Activated CD8-positive, alpha-beta memory T cell treated with anti-CD3 and anti-CD28 coated beads, Interleukin-2, amount 50 U/mL, for 1 hour (primary cell): ENCODE data around the gene TOR1AIP2.
"Not testable (repeated sequence)": the region's sequence is repeated elsewhere in the genome, so short reads cannot be mapped to it uniquely, and the experiment has no call there.

Source experiments
- DNase-seq: peaks from one replicate; pipeline ENCODE4 v3.0.0-alpha.2; 2020; ENCODE audit errors: extremely low read depth

TOR1AIP2 gene

DNA sequence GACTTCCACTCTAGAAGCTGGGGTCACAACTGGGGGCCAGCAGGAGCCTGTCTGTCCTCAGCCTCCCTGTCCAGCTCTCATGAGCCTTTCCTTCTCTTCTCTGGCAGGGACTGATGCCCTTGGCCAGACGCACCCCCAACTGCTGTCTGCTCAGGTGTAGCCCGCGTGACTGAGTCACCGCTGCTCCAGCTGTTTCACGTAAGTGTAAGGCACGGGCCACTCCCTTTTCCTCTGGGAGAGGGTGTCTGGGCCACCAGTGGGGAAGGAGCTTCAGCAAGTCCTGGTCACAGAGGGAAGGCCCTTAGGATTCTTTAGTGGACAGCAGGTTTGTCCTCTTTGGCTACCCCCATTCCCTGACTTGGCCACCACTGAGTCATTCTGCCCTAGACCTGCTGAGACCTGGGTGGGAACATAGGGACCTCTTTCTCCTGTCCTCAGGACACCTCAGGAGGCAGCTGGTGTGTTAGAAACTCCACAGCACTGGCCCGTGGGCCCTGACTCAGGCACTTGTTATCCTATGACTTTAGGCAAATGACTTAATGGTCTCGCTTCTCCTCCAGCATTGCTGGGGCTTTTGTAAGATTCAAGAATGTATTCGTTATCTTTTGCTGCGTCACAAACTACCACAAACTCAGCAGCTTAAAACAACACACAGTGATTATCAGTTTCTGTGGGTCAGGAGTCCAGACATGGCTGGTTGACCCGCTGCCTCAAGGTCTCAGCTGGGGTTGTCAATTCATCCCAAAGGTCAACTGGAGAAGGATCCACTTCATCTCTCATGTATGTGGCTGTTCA is 69.7 kb downstream of the TOR1AIP2 start:
- no peak for DNase-seq

DNA sequence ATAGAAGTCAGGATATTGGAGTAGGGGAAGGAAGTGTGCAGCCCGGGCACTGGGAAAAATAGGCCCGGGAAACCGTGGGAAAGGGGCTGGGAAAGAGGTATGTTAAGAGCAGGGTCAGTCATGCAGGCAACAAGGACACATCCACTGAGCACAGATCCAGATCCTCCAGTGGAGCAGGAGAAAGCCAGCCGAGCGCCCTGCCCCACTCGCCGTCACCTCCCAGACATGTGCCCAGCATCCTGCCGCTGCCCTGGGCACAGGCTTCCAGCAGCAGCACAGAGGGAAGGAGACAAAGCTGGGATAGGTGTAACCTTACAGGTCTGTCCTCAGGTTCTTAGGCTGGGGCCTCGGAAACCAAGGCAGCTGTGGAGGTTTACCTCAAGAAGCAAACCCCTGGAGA is 70.3 kb downstream of the TOR1AIP2 start:
- no peak for DNase-seq

DNA sequence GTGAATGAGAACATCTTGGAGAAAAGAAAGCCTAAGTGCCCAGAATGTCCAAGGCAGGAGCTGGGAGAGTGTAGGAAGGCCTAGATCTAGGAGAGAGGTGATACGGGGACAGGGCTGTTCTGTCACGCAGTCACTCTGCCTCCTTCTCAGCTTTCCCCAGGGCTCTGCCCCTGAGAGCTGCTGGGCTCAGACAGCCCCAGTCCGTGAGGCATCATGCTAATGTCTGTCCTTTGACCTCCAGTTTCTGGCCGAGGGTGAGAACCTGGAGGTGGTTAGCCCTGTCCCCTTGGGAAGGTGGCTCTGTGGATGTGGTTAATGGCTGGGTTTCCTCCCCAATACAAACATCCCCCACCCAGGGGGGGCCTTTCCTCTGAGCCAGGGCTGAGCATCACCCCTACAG is 71.3 kb downstream of the TOR1AIP2 start:
- DNase-seq: no peak

DNA sequence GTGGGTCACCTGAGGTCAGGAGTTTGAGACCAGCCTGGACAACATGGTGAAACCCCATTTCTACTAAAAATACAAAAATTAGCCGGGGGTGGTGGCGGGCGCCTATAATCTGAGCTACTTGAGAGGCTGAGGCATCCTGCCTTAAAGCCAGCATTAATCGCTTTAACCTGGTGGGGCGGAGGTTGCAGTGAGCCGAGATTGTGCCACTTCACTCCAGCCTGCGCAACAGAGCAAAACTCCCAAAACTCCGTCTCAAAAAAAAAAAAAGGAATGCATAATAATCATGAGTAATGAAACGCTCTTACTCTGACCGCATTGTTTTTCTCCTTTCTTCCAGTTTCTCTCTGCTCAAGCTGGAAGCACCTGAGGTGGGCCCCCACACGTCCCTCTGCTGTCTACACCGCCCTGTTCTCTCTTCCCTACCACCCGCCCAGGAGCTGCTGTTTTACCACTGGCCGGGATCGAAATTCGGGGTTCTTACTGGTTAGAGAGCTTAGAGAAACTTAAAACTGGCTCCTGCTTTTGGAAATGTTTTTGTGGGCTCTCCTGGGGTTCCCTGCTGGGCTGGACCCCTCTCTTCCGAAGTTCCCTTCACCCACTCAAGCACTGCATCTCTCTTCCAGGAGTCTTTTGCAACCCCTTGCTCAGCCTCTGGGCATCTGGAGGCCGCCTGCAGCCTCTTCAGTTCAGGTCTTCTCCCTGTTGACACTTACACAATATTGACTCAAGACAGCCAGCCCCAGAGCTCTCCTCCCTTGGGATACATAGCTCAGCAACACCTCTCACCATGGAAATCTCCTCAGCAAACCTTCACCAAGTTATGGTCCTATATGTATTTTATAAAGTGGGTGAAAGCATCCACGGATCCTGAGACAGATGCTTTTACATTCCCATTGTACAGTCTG is 72.1 kb downstream of the TOR1AIP2 start:
- no peak for DNase-seq

DNA sequence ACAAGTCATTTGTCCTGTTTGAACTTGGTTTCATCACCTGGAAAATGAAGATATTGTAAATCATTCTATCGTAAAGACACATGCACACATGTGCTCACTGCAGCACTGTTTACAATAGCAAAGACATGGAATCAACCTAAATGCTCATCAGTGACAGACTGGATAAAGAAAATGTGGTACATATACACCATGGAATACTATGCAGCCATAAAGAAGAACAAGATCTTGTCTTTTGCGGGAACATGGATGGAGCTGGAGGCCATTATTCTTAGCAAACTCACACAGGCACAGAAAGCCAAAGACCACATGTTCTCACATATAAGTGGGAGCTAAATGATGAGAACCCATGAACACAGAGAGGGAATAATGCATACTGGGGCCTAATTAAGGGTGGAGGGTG is 73.2 kb downstream of the TOR1AIP2 start:
- DNase-seq: not testable (repeated sequence)

DNA sequence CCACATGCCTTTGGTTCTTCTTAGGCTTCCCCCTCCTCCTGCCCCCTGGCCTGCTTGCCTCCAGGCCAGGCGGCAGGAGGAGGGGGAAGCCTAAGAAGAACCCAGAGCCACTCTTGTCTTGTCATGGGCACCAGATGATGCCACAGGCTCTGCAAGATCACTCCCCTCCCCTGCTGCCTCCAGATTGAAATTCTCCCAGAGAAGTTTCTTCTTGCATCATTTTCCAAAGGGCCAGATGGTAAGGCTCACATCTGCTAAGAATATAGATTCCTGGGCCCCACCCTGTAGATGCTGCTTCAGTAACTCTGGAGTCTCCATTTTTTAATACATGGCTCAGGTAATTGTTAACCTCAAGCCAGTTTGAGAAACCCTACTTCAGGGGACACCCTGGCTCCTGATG is 73.7 kb downstream of the TOR1AIP2 start:
- no peak for DNase-seq

DNA sequence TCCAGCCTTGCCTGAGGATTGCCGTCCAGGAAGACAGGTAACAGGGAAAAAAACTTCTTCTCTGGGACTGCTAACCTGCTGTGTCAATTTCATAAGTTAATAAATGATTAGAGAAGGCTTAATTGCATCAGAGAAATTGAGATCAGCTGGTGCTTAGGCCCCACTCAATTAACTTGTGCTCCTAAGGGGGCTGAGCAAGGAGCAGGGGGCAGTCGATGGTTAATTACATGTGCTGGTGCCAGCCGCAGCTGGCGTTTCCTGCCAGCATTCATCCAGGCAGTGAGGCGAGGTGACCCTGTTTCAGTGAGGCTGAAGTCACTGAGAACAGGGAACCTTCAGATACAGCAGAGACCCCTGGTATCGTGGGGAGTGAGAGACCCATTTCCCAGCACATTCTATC is 74.5 kb downstream of the TOR1AIP2 start:
- DNase-seq: no peak

DNA sequence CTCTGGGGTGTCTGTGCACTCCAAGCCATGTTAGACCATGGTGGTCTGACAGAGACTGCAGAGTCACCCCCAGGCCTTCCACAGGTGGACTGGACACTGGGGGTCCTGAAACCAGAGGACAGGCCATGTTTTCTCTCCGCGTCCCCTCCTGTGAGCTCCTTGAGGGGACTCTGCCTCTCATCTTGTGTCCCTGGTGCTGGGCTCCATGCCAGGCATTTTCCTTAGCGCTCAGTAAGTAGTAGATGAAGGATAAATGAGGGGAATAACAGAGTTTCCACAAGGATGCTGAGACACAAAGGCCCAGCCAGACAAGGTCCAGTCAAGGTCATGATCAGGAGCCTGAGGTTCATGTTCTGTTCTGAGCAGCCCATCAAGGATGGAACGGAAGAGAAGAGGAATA is 77.1 kb downstream of the TOR1AIP2 start:
- no peak for DNase-seq

DNA sequence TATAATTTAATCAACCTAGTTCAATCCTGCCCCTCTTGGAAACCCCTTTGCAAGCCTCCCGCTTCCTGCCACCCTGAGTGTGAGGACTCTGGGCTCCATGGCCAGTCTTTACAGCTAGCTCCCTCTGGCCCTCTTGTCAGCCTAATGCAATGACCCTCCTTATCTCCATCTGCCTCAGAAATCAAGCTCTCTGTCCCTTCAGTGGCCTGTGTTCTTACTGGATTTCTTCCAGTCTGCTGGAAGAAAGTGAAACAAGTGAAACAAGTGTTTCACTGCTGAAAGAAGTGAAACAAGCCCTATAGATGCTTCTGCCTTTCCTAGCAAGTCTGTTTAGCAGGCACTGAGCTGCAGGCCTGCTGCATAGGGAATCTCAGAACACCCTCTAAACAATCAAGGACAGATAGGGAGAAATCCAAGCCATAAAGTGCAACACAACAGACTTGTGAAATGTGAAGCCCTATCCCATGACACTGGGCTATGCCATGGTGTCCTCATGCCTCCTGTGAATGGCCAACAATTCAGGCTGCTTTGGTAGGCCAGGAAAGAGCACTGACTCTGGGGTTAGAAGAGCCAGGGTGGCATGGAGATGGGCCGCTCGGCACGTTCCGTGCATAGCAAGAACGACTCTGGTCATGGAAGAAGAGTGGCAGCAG is 78.6 kb downstream of the TOR1AIP2 start:
- no peak for DNase-seq

DNA sequence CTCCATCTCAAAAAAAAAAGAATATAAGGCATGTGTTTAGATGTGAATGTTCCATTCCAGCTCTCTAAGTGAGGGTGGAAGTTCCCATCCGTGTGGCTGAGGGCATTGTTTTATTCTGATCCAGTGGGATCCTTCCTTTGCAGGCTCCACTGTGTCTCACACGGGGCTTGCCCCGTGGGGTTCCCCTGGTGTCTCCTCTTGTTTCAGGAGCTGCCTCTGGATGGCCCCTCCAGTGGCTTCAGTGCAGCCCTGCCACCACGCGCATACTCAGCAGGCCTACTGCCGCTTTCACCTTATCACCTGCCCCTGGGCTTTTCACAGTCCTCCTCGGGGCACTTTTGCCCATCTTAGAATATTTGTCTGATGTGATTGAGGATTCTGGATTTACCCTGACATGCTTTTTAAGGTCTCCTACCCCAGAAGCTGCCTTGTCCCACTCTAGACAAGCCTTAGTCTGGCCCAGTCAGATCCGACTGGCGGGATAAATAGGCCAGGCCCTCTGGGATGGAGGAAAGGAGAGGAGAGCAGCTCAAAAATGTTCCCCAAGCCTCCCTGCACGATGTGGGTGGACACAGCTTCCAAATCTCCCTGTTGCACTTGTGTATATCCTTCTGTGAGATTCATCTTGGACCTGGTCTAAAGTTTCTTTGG is 79.3 kb downstream of the TOR1AIP2 start:
- DNase-seq: no peak

DNA sequence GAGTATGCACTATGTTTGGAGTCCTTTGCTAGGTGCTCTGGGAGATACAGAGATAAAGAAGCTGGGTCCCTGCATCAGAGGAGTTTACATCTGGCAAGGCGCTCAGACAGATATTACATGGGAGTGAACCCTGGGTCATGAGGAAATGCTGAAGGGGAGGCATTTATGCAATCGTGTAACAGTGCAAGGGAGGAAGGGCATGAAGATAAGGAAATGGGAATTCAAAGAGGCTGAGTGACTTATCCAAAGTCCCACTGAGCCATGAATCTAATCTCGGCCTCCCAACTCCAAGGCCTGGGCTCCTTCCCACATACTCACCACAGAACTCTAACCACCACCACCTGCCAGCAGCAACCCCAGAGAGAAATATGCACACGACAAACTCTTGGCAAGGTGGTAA is 82.9 kb downstream of the TOR1AIP2 start:
- DNase-seq: no peak

DNA sequence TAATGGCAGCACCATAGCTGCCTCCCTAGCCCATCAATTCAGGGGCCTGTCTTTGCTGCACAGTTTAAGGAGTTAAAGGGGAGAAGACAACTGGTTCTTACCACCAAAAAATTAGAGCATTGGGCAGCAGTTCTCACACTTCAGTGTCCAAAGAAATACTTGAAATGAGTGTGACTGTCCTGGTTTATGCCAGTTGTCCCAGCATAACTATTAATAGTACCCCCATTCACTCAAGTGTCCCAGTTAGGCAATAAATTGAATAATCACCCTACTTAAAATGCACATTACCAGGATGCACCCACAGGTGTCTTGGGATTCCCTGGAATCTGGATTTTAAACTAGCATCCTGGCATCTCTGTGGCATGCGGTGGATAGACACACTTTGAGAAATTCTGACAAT is 83.5 kb downstream of the TOR1AIP2 start:
- DNase-seq: no peak

DNA sequence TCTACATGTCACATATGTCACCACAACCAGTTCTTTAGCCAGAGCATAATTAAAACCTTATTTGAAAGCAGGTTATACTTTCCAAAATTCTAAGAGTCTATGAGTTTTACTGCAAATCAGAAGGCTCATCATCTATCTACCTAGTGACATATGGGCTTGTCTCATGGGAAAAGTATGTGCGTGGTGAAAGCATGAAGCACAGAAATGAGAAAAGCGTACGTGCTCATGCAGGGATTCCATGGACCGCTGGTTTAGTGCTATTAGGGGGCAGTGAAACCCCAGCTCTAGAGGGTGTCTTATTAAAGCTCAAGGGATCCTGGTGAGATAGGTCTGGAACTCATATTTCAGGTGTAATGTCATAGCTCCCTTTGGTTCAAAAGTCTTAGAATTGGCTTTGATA is 84.3 kb downstream of the TOR1AIP2 start:
- DNase-seq: no peak
